WTC11 (cell line): ENCODE results near the gene ANO10. TPM values are rescaled to one million over a fixed set of nuclear protein-coding genes. Genes with fewer than 3 reads are reported as not detected.

ENCODE experiments used
- ATAC-seq: fragments of 200-7000 bp; cut with Tn5 transposase; 2 replicates; pipeline ENCODE4 v1.10.0; 2021; ENCODE audit warnings: mild to moderate bottlenecking, moderate library complexity
- CTCF ChIA-PET: fragments of 300-600 bp; sonication (Branson Sonifier 250); formaldehyde crosslinking; loops from one replicate; lab custom pipeline; 2021; ENCODE audit warnings: antibody characterized with exemption; lab: Charles Lee
- POLR2A ChIA-PET: fragments of 350-600 bp; sonication (Branson Sonifier 250); formaldehyde crosslinking; loops from one replicate; lab custom pipeline; 2021; ENCODE audit warnings: antibody characterized with exemption; lab: Charles Lee
- DNase-seq: peaks from one replicate; pipeline ENCODE4 v3.0.0; 2021; ENCODE audit warnings: low spot score
- H3K27ac Mint-ChIP-seq: 2 replicates; pipeline ENCODE4 v1.8.0; 2021; ENCODE audit warnings: mixed read lengths
- H3K27me3 Mint-ChIP-seq: 2 replicates; pipeline ENCODE4 v1.8.0; 2021; ENCODE audit warnings: low read depth, mild to moderate bottlenecking, moderate library complexity, mixed read lengths
- H3K36me3 Mint-ChIP-seq: 2 replicates; pipeline ENCODE4 v1.8.0; 2021; ENCODE audit warnings: mixed read lengths
- H3K4me1 Mint-ChIP-seq: 2 replicates; pipeline ENCODE4 v1.8.0; 2022; ENCODE audit warnings: mixed read lengths
- H3K4me3 Mint-ChIP-seq: 2 replicates; pipeline ENCODE4 v1.8.0; 2021; ENCODE audit warnings: mild to moderate bottlenecking, moderate library complexity, mixed read lengths
- H3K9me3 Mint-ChIP-seq: 2 replicates; pipeline ENCODE4 v1.8.0; 2021; ENCODE audit warnings: mixed read lengths
- ATF1 ChIP-seq: sonication (generic); formaldehyde crosslinking; IDR thresholded peaks from 2 replicates; pipeline ENCODE4 v1.8.1; 2023; ENCODE audit warnings: mild to moderate bottlenecking, moderate library complexity, missing genetic modification reagents
- CDX4 ChIP-seq: fragments of 250-450 bp; sonication (Bioruptor Pico); IDR thresholded peaks from 2 replicates; pipeline ENCODE4 v1.9.0; 2021; ENCODE audit warnings: moderate library complexity, mild to moderate bottlenecking, inconsistent platforms, borderline replicate concordance
- CREM ChIP-seq: sonication (generic); formaldehyde crosslinking; IDR thresholded peaks from 2 replicates; pipeline ENCODE4 v1.8.1; 2022; ENCODE audit warnings: mild to moderate bottlenecking, missing genetic modification reagents, moderate library complexity
- FOXJ3 ChIP-seq: sonication (generic); formaldehyde crosslinking; IDR thresholded peaks from 2 replicates; pipeline ENCODE4 v1.9.0; 2021; ENCODE audit warnings: missing genetic modification reagents, mild to moderate bottlenecking, borderline replicate concordance
- GABPB1 ChIP-seq: sonication (generic); formaldehyde crosslinking; IDR thresholded peaks from 2 replicates; pipeline ENCODE4 v1.8.1; 2023; ENCODE audit warnings: mild to moderate bottlenecking, missing genetic modification reagents
- JAZF1 ChIP-seq: fragments of 250-450 bp; sonication (Bioruptor Pico); IDR thresholded peaks from 2 replicates; pipeline ENCODE4 v1.9.0; 2021; ENCODE audit warnings: moderate library complexity, mild to moderate bottlenecking, inconsistent platforms
- KAT7 ChIP-seq: sonication (generic); formaldehyde crosslinking; IDR thresholded peaks from 2 replicates; pipeline ENCODE4 v1.8.1; 2023; ENCODE audit warnings: missing genetic modification reagents, mild to moderate bottlenecking, borderline replicate concordance
- NFATC4 ChIP-seq: fragments of 250-450 bp; sonication (Bioruptor Pico); IDR thresholded peaks from 2 replicates; pipeline ENCODE4 v1.9.0; 2021; ENCODE audit warnings: mild to moderate bottlenecking
- NR2C2 ChIP-seq: sonication (generic); formaldehyde crosslinking; IDR thresholded peaks from 2 replicates; pipeline ENCODE4 v1.8.0; 2022; ENCODE audit warnings: mild to moderate bottlenecking, missing genetic modification reagents
- SOX15 ChIP-seq: fragments of 250-450 bp; sonication (Bioruptor Pico); IDR thresholded peaks from 2 replicates; pipeline ENCODE4 v1.9.0; 2021; ENCODE audit warnings: mild to moderate bottlenecking
- TEAD1 ChIP-seq: sonication (generic); formaldehyde crosslinking; IDR thresholded peaks from 2 replicates; pipeline ENCODE4 v1.8.0; 2022; ENCODE audit warnings: mild to moderate bottlenecking, missing genetic modification reagents
- ZNF263 ChIP-seq: sonication (generic); formaldehyde crosslinking; IDR thresholded peaks from 2 replicates; pipeline ENCODE4 v1.8.1; 2022; ENCODE audit warnings: low read depth, mild to moderate bottlenecking, moderate library complexity, missing genetic modification reagents
- total RNA-seq: library from RNA; stranded (reverse); gene quantifications from 3 replicates; pipeline ENCODE4 v1.2.3, GENCODE V29; 2021
- TF ChIP-seq, protein P1 (sequence below): sonication (generic); formaldehyde crosslinking; IDR thresholded peaks from 2 replicates; pipeline ENCODE4 v1.8.1; 2022; ENCODE audit warnings: missing genetic modification reagents, borderline replicate concordance
- TF ChIP-seq, protein P2 (sequence below): sonication (generic); formaldehyde crosslinking; IDR thresholded peaks from 2 replicates; pipeline ENCODE4 v1.8.0; 2023; ENCODE audit warnings: mild to moderate bottlenecking, missing genetic modification reagents
- TF ChIP-seq, protein P3 (sequence below): sonication (generic); formaldehyde crosslinking; IDR thresholded peaks from 2 replicates; pipeline ENCODE4 v1.8.1; 2023; ENCODE audit warnings: mild to moderate bottlenecking, missing genetic modification reagents, borderline replicate concordance
- TF ChIP-seq, protein P4 (sequence below): fragments of 250-450 bp; sonication (Bioruptor Pico); IDR thresholded peaks from 2 replicates; pipeline ENCODE4 v1.8.0; 2021; ENCODE audit warnings: mild to moderate bottlenecking

Gene ANO10
- total RNA-seq, 1 experiment from 2014 or later, result 35.1 TPM

DNA sequence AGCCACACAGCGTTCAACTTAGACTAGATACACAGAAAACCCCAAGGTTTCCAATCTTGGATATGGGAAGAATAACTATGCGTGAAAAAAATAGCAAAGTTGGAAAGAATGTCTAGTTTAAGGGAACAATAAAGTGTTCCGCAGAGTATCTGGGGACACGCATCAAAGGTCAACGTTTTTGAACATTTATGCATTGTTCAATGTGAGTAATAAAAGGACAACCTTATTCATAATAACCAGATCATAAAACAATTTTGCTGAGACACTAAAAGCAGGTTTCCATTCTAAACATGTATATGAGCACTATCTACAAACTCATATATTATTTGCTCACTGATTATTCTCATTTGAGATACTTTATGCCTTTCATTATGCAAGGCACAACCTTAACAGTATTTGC lies 7.8 kb downstream of the ANO10 start:
- no peaks in the 10 kb centered on the region for H3K27me3 Mint-ChIP-seq
- no peak for ATAC-seq
- peaks cover 6% of the 10 kb centered on the region for H3K4me1 Mint-ChIP-seq
- no peak overlapping the region for H3K27ac Mint-ChIP-seq
- H3K36me3 Mint-ChIP-seq, result no peaks in the 10 kb centered on the region
- CTCF ChIA-PET, result no interaction called here
- H3K4me3 Mint-ChIP-seq, result no peak overlapping the region
- no peak for TF ChIP-seq SOX15 (CRISPR knock-in tag)
- no peak for TF ChIP-seq ZNF263
- TF ChIP-seq ATF1 (CRISPR knock-in tag), result no peak
- TF ChIP-seq KAT7, result no peak
- TF ChIP-seq CDX4, result no peak
- no peak for TF ChIP-seq NFATC4 (CRISPR knock-in tag)
- no peak for TF ChIP-seq NR2C2
- no peak for TF ChIP-seq JAZF1 (CRISPR knock-in tag)
- TF ChIP-seq, protein P1, sequence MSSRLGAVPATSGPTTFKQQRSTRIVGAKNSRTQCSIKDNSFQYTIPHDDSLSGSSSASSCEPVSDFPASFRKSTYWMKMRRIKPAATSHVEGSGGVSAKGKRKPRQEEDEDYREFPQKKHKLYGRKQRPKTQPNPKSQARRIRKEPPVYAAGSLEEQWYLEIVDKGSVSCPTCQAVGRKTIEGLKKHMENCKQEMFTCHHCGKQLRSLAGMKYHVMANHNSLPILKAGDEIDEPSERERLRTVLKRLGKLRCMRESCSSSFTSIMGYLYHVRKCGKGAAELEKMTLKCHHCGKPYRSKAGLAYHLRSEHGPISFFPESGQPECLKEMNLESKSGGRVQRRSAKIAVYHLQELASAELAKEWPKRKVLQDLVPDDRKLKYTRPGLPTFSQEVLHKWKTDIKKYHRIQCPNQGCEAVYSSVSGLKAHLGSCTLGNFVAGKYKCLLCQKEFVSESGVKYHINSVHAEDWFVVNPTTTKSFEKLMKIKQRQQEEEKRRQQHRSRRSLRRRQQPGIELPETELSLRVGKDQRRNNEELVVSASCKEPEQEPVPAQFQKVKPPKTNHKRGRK (CRISPR knock-in tag), result no peak
- no peak for TF ChIP-seq FOXJ3 (CRISPR knock-in tag)
- H3K9me3 Mint-ChIP-seq, result no peaks in the 10 kb centered on the region
- DNase-seq, result no peak
- POLR2A ChIA-PET, result no interaction called here

DNA sequence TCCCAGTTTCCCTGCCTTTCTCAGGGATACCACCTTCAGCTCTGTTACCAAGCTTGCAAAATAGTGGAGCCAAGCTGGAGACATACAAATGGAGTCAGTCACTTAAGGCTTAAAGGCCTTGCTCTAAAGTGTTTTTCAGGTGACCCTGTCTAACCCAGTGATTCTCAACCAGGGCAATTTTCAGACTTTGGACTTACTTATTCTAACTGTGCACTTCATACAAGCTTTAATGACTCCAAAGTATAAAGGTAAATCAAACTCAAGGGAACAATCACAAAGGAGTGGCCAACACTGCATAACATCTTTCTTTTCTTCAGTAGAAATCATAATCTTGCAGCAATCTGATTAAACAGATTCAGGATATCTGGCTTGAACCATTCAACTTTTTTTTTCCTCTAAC lies 9.4 kb downstream of the ANO10 start:
- H3K4me1 Mint-ChIP-seq, result peaks cover 6% of the 10 kb centered on the region
- DNase-seq, result no peak
- no peaks in the 10 kb centered on the region for H3K9me3 Mint-ChIP-seq
- H3K4me3 Mint-ChIP-seq, result no peak overlapping the region
- peak overlapping the region; percentile 9; the same call in 1 of the 2 replicates for H3K27ac Mint-ChIP-seq
- no peak for ATAC-seq
- no peaks in the 10 kb centered on the region for H3K27me3 Mint-ChIP-seq
- TF ChIP-seq, protein P2, sequence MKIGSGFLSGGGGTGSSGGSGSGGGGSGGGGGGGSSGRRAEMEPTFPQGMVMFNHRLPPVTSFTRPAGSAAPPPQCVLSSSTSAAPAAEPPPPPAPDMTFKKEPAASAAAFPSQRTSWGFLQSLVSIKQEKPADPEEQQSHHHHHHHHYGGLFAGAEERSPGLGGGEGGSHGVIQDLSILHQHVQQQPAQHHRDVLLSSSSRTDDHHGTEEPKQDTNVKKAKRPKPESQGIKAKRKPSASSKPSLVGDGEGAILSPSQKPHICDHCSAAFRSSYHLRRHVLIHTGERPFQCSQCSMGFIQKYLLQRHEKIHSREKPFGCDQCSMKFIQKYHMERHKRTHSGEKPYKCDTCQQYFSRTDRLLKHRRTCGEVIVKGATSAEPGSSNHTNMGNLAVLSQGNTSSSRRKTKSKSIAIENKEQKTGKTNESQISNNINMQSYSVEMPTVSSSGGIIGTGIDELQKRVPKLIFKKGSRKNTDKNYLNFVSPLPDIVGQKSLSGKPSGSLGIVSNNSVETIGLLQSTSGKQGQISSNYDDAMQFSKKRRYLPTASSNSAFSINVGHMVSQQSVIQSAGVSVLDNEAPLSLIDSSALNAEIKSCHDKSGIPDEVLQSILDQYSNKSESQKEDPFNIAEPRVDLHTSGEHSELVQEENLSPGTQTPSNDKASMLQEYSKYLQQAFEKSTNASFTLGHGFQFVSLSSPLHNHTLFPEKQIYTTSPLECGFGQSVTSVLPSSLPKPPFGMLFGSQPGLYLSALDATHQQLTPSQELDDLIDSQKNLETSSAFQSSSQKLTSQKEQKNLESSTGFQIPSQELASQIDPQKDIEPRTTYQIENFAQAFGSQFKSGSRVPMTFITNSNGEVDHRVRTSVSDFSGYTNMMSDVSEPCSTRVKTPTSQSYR (CRISPR knock-in tag), result no peak
- TF ChIP-seq NR2C2 (no peak), TEAD1 (CRISPR knock-in tag) (no peak), GABPB1 (CRISPR knock-in tag) (no peak), CREM (CRISPR knock-in tag) (no peak), JAZF1 (CRISPR knock-in tag) (no peak)
- TF ChIP-seq, protein P3, sequence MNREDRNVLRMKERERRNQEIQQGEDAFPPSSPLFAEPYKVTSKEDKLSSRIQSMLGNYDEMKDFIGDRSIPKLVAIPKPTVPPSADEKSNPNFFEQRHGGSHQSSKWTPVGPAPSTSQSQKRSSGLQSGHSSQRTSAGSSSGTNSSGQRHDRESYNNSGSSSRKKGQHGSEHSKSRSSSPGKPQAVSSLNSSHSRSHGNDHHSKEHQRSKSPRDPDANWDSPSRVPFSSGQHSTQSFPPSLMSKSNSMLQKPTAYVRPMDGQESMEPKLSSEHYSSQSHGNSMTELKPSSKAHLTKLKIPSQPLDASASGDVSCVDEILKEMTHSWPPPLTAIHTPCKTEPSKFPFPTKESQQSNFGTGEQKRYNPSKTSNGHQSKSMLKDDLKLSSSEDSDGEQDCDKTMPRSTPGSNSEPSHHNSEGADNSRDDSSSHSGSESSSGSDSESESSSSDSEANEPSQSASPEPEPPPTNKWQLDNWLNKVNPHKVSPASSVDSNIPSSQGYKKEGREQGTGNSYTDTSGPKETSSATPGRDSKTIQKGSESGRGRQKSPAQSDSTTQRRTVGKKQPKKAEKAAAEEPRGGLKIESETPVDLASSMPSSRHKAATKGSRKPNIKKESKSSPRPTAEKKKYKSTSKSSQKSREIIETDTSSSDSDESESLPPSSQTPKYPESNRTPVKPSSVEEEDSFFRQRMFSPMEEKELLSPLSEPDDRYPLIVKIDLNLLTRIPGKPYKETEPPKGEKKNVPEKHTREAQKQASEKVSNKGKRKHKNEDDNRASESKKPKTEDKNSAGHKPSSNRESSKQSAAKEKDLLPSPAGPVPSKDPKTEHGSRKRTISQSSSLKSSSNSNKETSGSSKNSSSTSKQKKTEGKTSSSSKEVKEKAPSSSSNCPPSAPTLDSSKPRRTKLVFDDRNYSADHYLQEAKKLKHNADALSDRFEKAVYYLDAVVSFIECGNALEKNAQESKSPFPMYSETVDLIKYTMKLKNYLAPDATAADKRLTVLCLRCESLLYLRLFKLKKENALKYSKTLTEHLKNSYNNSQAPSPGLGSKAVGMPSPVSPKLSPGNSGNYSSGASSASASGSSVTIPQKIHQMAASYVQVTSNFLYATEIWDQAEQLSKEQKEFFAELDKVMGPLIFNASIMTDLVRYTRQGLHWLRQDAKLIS (CRISPR knock-in tag), result no peak
- TF ChIP-seq, protein P4, sequence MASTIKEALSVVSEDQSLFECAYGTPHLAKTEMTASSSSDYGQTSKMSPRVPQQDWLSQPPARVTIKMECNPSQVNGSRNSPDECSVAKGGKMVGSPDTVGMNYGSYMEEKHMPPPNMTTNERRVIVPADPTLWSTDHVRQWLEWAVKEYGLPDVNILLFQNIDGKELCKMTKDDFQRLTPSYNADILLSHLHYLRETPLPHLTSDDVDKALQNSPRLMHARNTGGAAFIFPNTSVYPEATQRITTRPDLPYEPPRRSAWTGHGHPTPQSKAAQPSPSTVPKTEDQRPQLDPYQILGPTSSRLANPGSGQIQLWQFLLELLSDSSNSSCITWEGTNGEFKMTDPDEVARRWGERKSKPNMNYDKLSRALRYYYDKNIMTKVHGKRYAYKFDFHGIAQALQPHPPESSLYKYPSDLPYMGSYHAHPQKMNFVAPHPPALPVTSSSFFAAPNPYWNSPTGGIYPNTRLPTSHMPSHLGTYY (CRISPR knock-in tag), result no peak
- TF ChIP-seq, all 79 proteins: peak for 0
- CTCF ChIA-PET, result no interaction called here
- POLR2A ChIA-PET, result no interaction called here
- H3K36me3 Mint-ChIP-seq, result no peaks in the 10 kb centered on the region
